ENCODE results near the gene TXK.
A peak's percentile ranks its signal among the peaks of the same experiment; 100 is the strongest.

The TXK gene

DNA sequence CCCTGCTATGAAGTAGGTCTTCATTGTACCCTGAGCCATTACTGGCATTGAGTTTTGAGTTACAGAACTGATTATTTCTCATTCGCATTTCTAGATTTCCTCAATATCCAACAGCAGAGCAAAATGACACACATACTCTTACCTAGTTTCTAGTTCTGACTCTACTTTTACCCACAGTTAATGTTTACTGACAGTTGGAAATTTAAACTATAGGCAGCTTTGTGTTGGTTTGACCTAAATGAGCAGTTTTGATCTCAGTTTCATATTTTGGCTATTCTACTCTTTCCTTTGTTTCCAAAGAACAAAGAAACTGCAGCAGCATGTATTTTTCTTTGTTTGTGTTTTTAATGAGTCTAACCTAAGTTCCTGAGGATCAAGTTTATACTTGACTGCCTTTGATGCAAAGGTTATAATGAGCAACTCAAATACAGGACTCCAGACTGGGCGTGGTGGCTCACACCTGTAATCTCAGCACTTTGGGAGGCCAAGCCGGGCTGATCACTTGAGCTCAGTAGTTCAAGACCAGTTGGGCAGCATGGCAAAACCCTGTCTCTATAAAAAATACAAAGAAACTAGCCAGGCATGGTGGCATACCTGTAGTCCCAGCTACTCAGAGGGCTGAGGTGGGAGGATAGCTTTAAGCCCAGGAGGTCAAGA, 30.4 kb downstream of the TXK start:
- DNase-seq (ENCODE audit: low read depth in 2 of 2): no peak

- no peak for DNase-seq (ENCODE audit: low read depth in 2 of 2)
Observed at GRCh38 chr4:48102303-48102702, 31.7 kb downstream of the TXK start.

DNA sequence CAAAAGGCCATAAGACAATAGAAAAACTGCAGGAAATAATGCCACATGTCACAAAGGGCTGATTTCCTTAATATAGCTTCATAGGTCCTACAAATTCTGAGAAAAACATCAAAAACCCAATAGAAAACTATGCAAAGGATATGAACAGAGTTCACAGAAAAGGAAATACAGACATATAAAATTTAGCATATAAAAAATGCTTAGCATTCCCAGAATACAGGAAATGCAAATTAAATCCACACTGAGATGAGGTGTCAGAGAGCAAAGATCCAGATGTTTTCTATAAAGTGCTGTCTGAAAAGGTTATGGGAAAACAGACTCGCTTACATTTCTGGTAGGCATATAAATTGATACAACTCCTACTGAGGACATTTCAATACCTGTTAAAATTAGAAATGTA, 33.8 kb downstream of the TXK start:
- peak in 1 of 2 experiments; percentile 18 for DNase-seq (ENCODE audit: low read depth in 2 of 2)

DNA sequence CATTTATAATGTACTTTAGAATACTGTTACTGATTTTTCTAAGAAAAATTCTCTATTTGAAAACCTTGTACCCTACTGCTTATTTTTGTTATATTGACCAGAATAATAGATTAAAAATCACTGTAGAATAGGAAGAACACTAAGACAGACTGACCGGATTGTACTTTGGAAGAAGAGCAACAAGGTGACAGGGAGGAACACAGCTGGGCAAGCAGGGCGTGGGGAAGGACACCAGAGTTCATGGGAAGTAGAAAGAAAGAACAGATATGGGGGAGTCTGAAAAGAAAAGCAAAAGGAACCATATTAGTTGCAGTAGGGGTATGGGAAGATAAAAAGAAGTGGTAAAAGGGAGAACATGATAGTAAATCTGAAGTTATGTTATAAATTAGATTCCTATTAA, 38.6 kb downstream of the TXK start:
- DNase-seq (ENCODE audit: low read depth in 2 of 2): no peak

GRCh38 chr4:48093991-48094416, 40.0 kb downstream of the TXK start:
- no peak for DNase-seq (ENCODE audit: low read depth in 2 of 2)

DNA sequence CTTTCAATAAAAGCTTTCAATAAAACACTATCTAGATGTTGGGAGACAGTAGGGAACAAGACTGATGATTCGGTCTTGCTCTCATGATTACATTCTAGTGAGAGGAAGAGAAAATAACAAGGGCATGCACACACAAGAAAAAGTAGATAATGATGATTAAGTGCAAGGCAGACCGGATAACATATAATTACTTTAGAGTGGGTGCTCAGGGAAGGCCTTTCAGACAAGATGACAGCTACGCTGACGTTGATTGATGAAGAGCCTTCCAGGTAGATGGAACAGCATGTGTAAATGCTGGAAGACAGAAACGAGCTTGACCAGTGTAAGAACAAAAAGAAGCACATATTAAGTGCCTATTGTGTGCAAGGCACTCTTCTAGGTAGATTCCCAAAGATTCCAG, 43.4 kb downstream of the TXK start:
- no peak for DNase-seq (ENCODE audit: low read depth in 2 of 2)

DNA sequence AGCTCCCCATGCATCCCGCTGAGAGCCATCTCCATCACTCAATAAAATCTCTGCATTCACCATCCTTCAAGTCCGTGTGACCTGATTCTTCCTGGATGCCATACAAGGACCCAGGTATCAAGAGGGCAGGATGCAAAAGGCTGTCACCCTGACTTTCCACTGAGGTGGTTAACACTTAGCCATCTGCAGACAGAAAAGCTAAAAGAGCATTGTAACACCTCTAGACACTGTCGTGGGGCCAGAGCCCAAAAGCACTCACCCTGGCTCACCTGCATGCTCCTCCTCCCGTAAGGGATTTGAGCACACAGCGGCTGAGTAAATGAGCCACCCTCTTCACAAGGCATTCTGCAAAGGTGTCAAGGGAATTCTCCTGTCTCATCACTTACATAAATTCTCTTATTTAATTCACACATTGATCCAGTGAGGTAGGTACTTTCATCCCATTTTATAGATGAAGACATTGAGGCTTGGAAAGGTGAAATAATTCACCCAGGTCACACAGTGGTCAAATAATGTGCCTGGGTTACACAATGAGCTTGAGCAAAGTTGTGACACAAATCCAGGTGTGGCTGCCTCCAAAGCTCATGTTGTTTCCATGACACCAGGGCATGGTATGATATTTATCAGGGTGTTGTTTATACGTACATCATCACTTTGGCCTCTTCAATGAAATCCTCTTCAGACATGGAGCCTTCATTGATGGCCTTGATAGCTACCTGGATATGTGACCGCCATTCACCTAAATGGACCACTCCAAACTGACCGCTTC, 48.0 kb downstream of the TXK start:
- DNase-seq (ENCODE audit: low read depth in 2 of 2): no peak

- no peak for DNase-seq (ENCODE audit: low read depth in 2 of 2)
Observed at GRCh38 chr4:48082956-48083355, 51.1 kb downstream of the TXK start.

DNA sequence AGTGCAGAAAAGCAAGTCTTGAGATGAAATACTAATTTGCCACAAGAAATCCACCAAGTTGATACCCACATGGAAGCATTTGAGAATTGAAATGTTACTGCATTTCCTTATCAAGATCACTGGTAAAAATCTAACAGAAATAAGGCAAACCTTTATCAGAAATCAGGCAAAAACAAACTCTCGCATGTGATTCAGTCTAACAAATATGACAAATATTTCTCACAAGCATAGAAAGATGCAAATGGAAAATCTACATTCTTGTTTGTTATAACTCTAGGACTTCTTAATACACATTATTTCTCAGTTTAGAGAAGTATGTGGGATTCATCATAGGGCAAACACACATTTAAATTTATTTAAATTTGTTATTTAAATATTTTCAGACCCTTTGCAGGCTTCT, 52.9 kb downstream of the TXK start:
- no peak for DNase-seq (ENCODE audit: low read depth in 2 of 2)

DNA sequence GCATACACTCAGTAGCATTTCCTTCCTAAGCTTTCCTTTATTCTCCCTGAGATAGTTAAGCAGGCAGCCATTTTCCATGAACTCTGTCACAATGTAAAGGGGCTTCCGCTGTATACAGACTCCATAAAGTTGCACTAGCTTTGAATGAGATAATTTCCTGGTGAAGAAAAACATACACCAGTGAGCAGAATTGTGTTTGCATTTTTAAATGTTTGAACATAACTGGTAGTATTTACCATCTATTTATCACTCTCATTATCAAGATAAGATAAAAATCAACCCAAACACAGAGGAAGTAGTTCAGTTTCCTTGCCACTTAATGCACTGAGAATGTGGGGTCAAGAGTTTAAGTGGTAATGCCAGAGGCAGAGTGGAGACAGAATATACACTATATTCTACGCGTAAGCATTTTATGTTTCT, 54.1 kb downstream of the TXK start:
- DNase-seq (ENCODE audit: low read depth in 2 of 2): no peak

GRCh38 chr4:48078862-48079655, 55.0 kb downstream of the TXK start:
- DNase-seq (ENCODE audit: low read depth in 2 of 2): no peak

DNA sequence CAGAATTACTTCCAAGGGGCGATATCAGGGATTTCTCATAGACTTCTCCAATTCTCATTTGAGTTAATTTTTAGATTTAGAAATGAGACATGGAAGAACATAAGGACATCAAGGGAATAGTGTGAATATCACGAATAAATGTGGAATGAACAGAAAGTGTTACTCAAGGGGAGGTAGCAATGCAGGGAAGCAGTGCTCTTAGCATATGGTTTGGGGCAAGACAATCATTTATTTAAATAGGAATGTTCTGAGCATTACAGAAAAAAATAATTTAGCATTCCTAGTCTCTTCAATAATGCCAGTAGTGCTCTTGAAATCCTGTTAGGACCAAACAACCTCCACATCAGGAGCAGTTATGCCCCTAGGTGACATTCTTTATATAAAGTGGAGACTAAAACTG, 55.6 kb downstream of the TXK start:
- no peak for DNase-seq (ENCODE audit: low read depth in 2 of 2)

GRCh38 chr4:48074657-48075056, 59.4 kb downstream of the TXK start:
- no peak for DNase-seq (ENCODE audit: low read depth in 2 of 2)

DNA sequence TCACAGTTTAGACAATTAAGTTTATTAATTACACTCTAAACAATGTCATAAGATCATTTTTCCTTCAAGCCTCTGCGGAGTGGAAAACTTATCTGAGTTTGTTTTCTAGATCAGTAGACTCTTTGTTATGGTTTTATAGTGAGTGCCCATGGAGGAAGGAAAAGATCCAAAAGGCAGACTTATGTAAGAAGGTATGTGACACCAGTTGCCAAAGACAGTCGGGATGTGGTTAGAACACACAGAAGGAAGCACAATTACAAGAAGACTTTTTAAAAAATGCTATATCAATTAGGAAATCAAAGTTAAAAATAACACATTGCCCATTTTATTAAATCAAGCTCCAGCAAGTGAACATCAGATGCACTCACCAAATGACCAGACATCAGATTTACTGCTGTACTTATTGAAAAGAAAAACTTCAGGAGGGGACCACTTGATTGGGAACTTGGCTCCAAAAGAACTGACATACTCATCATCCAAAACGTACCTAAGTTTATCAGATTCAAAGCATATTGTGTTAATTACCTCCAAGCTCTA, 60.4 kb downstream of the TXK start:
- no peak for DNase-seq (ENCODE audit: low read depth in 2 of 2)

- no peak for DNase-seq (ENCODE audit: low read depth in 2 of 2)
Observed at GRCh38 chr4:48071191-48071590, 62.9 kb downstream of the TXK start.

DNA sequence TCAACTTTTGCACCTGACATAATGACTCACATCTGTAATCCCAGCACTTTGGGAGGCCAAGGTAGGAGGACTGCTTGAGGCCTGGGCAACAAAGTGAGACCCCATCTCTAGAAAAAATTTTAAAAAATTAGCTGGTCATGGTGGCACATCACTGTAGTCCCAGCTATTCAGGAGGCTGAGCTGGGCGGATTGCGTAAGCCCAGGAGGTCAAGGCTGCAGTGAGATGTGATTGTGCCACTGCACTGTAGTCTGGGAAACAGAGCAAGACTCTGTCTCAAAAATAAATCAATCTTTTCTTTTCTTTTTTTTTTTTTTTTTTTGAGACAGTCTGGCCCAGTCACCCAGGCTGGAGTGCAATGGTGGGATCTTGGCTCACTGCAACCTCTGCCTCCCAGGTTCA, 65.0 kb downstream of the TXK start:
- no peak for DNase-seq (ENCODE audit: low read depth in 2 of 2)

- no peak for DNase-seq (ENCODE audit: low read depth in 2 of 2)
Observed at GRCh38 chr4:48068182-48068581, 65.9 kb downstream of the TXK start.

- no peak for DNase-seq (ENCODE audit: low read depth in 2 of 2)
Observed at GRCh38 chr4:48067536-48067935, 66.5 kb downstream of the TXK start.

GRCh38 chr4:48065587-48066052, 68.4 kb downstream of the TXK start:
- DNase-seq (ENCODE audit: low read depth in 2 of 2): no peak

- no peak for DNase-seq (ENCODE audit: low read depth in 2 of 2)
Observed at GRCh38 chr4:48064349-48064748, 69.7 kb downstream of the TXK start.

- no peak for DNase-seq (ENCODE audit: low read depth in 2 of 2)
Observed at GRCh38 chr4:48058617-48059530, 75.2 kb downstream of the TXK start.
